GM12878 (cell line): ENCODE measurements around the gene CD248. TPM values are rescaled to one million over a fixed set of nuclear protein-coding genes. Genes with fewer than 3 reads are reported as not detected.

ENCODE experiments used
- BRCA1 ChIP-seq: IDR thresholded peaks from 2 replicates; pipeline ENCODE4 v1.6.1; 2011; ENCODE audit warnings: low read depth, low read length, improper control_type of control experiment
- EP300 ChIP-seq, 2 experiments: fragments of 150-350 bp in 1 of 2; IDR thresholded peaks; 2 replicates each; pipeline ENCODE4 v1.6.1; 2011 to 2012; ENCODE audit warnings: low read depth in 2 of 2, low read length in 2 of 2, borderline replicate concordance in 1 of 2, improper control_type of control experiment in 1 of 2, inconsistent platforms in 1 of 2; ENCODE audit not compliant: control insufficient read depth in 1 of 2
- HDGF ChIP-seq: fragments of 450-650 bp; IDR thresholded peaks from 2 replicates; pipeline ENCODE4 v1.6.1; 2016; ENCODE audit warnings: antibody characterized with exemption
- JUND ChIP-seq: IDR thresholded peaks from 2 replicates; pipeline ENCODE4 v1.6.1; 2012; ENCODE audit warnings: low read depth, mild to moderate bottlenecking, low read length, improper control_type of control experiment, moderate library complexity
- KAT2A ChIP-seq: conservative IDR thresholded peaks from 2 replicates; pipeline ENCODE4 v1.6.1; 2011; ENCODE audit warnings: low read depth, low read length; ENCODE audit not compliant: control insufficient read depth
- KDM1A ChIP-seq: fragments of 200-600 bp; sonication (generic); IDR thresholded peaks from 2 replicates; pipeline ENCODE4 v1.6.1; 2016; ENCODE audit warnings: borderline replicate concordance
- KLF5 ChIP-seq: fragments of 450-650 bp; IDR thresholded peaks from 2 replicates; pipeline ENCODE4 v1.6.1; 2014; ENCODE audit warnings: mild to moderate bottlenecking; ENCODE audit not compliant: partially characterized antibody
- MEF2B ChIP-seq: fragments of 450-650 bp; IDR thresholded peaks from 2 replicates; pipeline ENCODE4 v1.6.1; 2018; ENCODE audit warnings: mild to moderate bottlenecking, moderate library complexity; ENCODE audit not compliant: partially characterized antibody, poor library complexity, severe bottlenecking
- SMARCA5 ChIP-seq: fragments of 450-650 bp; IDR thresholded peaks from 2 replicates; pipeline ENCODE4 v1.6.1; 2017; ENCODE audit warnings: mild to moderate bottlenecking
- SREBF2 ChIP-seq: IDR thresholded peaks from 2 replicates; pipeline ENCODE4 v1.6.1; 2012; ENCODE audit warnings: mild to moderate bottlenecking, low read length
- STAT1 ChIP-seq: fragments of 450-650 bp; conservative IDR thresholded peaks from 2 replicates; pipeline ENCODE4 v1.6.1; 2014; ENCODE audit warnings: antibody characterized with exemption, mild to moderate bottlenecking
- TARDBP ChIP-seq: IDR thresholded peaks from 2 replicates; pipeline ENCODE4 v1.6.1; 2016; ENCODE audit warnings: borderline replicate concordance
- TBL1XR1 ChIP-seq: IDR thresholded peaks from 2 replicates; pipeline ENCODE4 v1.6.1; 2012; ENCODE audit warnings: low read depth, low read length, improper control_type of control experiment
- TCF7 ChIP-seq: IDR thresholded peaks from 2 replicates; pipeline ENCODE4 v1.6.1; 2014; ENCODE audit warnings: antibody characterized with exemption, borderline replicate concordance
- ZBED1 ChIP-seq: IDR thresholded peaks from 2 replicates; pipeline ENCODE4 v1.6.1; 2016; ENCODE audit warnings: borderline replicate concordance
- ZNF24 ChIP-seq: fragments of 450-650 bp; IDR thresholded peaks from 2 replicates; pipeline ENCODE4 v1.6.1; 2017; ENCODE audit warnings: antibody characterized with exemption, mild to moderate bottlenecking
- polyA plus RNA-seq, 11 experiments: library from polyadenylated mRNA; depleted of rRNA in 4 of 11; unstranded in 6 of 11; stranded (reverse) in 5 of 11; fragments of >200 nt; fragmentation: Nextera tagmentation in 4 of 11; fragmentation: Illumina TruSeq in 1 of 11; extraction: Ambion mirVana in 4 of 11; extraction: Trizol in 1 of 11; gene quantifications; 1 replicate in 1 of 11; 2 replicates in 10 of 11; pipeline versions ENCODE4 v1.2.1 to v1.2.3, GENCODE V29; 2011 to 2016; ENCODE audit warnings: inconsistent platforms in 2 of 11, missing spikeins in 2 of 11, low read depth in 1 of 11
- total RNA-seq, 4 experiments: library from RNA; depleted of rRNA in 3 of 4; stranded (reverse); fragments of >200 nt in 3 of 4; fragmentation: Illumina TruSeq in 1 of 4; extraction: Trizol in 1 of 4; gene quantifications; 2 replicates each; pipeline versions ENCODE4 v1.2.1 to v1.2.3, GENCODE V29; 2013 to 2021
- TF ChIP-seq, protein P1 (sequence below): fragments of 450-650 bp; IDR thresholded peaks from 2 replicates; pipeline ENCODE4 v1.6.1; 2017; ENCODE audit warnings: low read depth, mild to moderate bottlenecking, moderate library complexity
- TF ChIP-seq, protein P2 (sequence below): fragments of 150-350 bp; IDR thresholded peaks from 2 replicates; pipeline ENCODE4 v1.6.1; 2014; ENCODE audit warnings: mild to moderate bottlenecking, low read depth, low read length
- TF ChIP-seq, protein P3 (sequence below): IDR thresholded peaks from 2 replicates; pipeline ENCODE4 v1.6.1; 2011; ENCODE audit warnings: mild to moderate bottlenecking, low read depth, low read length, moderate library complexity; ENCODE audit not compliant: insufficient replicate concordance
- TF ChIP-seq, protein P4 (sequence below): fragments of 450-650 bp; IDR thresholded peaks from 2 replicates; pipeline ENCODE4 v1.6.1; 2016; ENCODE audit warnings: mild to moderate bottlenecking, moderate library complexity, borderline replicate concordance

The CD248 gene
- total and polyA plus RNA-seq, 10 of the 15 experiments (the other 5 are each of a cell fraction or from before 2014, with no cell fraction given), result 0.10 to 0.21 (median 0.20) TPM; not detected in 7

DNA sequence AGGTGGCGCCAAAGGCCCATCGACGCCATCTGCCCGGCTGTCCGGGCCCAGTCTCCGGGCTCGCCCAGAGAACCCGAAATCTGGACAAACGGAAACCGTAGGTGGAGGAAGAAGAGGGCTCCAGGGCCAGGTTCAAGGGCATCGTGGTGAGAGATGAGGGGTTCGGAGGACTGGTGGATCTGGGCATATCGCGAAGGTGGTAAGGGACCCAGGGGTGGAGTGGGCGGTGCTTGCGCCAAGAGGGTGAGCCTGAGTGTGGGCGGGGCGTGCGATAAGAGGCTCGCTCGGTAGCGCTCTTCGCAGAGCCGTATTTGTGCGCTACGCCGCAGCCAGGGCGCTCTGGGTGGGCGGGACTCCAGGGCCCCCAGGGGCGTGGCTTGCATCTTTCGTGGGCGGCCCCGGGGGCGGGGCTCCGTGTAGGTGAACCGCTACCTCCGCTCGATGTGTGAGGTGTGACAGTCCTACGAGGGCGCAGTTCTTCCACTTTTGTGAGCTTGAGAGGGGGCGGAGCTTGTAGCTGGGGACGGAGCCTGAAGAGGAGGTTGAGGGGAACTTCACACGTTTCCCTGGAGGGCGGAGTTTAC lies 4.8 kb downstream of the CD248 start (continued):
- TF ChIP-seq JUND, result no peak
- no peak for TF ChIP-seq TARDBP
- TF ChIP-seq TCF7, result no peak
- peak; percentile 35 for TF ChIP-seq MEF2B
- peak; percentile 32 for TF ChIP-seq KLF5
- TF ChIP-seq, protein P1, sequence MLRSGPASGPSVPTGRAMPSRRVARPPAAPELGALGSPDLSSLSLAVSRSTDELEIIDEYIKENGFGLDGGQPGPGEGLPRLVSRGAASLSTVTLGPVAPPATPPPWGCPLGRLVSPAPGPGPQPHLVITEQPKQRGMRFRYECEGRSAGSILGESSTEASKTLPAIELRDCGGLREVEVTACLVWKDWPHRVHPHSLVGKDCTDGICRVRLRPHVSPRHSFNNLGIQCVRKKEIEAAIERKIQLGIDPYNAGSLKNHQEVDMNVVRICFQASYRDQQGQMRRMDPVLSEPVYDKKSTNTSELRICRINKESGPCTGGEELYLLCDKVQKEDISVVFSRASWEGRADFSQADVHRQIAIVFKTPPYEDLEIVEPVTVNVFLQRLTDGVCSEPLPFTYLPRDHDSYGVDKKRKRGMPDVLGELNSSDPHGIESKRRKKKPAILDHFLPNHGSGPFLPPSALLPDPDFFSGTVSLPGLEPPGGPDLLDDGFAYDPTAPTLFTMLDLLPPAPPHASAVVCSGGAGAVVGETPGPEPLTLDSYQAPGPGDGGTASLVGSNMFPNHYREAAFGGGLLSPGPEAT, result peak; percentile 35
- peak; percentile 43 for TF ChIP-seq SMARCA5
- no peak for TF ChIP-seq BRCA1
- TF ChIP-seq EP300 (IDR thresholded peaks at IDR 0.05; ENCODE audit: borderline replicate concordance in 1 of 2, control insufficient read depth in 1 of 2, low read depth in 2 of 2, low read length in 2 of 2), result no peak
- TF ChIP-seq ZNF24, result 0 out of 2 replicates have a peak, but pooled peaks have one; percentile 14
- TF ChIP-seq ZBED1, result no peak
- TF ChIP-seq, protein P2, sequence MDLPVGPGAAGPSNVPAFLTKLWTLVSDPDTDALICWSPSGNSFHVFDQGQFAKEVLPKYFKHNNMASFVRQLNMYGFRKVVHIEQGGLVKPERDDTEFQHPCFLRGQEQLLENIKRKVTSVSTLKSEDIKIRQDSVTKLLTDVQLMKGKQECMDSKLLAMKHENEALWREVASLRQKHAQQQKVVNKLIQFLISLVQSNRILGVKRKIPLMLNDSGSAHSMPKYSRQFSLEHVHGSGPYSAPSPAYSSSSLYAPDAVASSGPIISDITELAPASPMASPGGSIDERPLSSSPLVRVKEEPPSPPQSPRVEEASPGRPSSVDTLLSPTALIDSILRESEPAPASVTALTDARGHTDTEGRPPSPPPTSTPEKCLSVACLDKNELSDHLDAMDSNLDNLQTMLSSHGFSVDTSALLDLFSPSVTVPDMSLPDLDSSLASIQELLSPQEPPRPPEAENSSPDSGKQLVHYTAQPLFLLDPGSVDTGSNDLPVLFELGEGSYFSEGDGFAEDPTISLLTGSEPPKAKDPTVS, result no peak
- TF ChIP-seq, protein P3, sequence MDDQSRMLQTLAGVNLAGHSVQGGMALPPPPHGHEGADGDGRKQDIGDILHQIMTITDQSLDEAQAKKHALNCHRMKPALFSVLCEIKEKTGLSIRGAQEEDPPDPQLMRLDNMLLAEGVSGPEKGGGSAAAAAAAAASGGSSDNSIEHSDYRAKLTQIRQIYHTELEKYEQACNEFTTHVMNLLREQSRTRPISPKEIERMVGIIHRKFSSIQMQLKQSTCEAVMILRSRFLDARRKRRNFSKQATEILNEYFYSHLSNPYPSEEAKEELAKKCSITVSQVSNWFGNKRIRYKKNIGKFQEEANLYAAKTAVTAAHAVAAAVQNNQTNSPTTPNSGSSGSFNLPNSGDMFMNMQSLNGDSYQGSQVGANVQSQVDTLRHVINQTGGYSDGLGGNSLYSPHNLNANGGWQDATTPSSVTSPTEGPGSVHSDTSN, result no peak
- peak; percentile 88; the same call in 1 of the 2 replicates for TF ChIP-seq STAT1
- peak; percentile 99 for TF ChIP-seq HDGF
- TF ChIP-seq KDM1A, result no peak
- TF ChIP-seq TBL1XR1, result no peak
- no peak for TF ChIP-seq SREBF2
- TF ChIP-seq KAT2A, result no peak
- TF ChIP-seq, protein P4, sequence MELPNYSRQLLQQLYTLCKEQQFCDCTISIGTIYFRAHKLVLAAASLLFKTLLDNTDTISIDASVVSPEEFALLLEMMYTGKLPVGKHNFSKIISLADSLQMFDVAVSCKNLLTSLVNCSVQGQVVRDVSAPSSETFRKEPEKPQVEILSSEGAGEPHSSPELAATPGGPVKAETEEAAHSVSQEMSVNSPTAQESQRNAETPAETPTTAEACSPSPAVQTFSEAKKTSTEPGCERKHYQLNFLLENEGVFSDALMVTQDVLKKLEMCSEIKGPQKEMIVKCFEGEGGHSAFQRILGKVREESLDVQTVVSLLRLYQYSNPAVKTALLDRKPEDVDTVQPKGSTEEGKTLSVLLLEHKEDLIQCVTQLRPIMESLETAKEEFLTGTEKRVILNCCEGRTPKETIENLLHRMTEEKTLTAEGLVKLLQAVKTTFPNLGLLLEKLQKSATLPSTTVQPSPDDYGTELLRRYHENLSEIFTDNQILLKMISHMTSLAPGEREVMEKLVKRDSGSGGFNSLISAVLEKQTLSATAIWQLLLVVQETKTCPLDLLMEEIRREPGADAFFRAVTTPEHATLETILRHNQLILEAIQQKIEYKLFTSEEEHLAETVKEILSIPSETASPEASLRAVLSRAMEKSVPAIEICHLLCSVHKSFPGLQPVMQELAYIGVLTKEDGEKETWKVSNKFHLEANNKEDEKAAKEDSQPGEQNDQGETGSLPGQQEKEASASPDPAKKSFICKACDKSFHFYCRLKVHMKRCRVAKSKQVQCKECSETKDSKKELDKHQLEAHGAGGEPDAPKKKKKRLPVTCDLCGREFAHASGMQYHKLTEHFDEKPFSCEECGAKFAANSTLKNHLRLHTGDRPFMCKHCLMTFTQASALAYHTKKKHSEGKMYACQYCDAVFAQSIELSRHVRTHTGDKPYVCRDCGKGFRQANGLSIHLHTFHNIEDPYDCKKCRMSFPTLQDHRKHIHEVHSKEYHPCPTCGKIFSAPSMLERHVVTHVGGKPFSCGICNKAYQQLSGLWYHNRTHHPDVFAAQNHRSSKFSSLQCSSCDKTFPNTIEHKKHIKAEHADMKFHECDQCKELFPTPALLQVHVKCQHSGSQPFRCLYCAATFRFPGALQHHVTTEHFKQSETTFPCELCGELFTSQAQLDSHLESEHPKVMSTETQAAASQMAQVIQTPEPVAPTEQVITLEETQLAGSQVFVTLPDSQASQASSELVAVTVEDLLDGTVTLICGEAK, result no peak
